PC-3 (cell line): ENCODE measurements around the gene SPEF1. TPM values are rescaled to one million over a fixed set of nuclear protein-coding genes. Genes with fewer than 3 reads are reported as not detected.
"Not testable (repeated sequence)": the region's sequence is repeated elsewhere in the genome, so short reads cannot be mapped to it uniquely, and the experiment has no call there.

Experiments
- ATAC-seq: fragments of 200-7000 bp; cut with Tn5 transposase; 2 replicates; pipeline ENCODE4 v1.9.1; 2020; ENCODE audit warnings: mild to moderate bottlenecking, moderate library complexity
- BruUV-seq: library from RNA; stranded (reverse); fragments of 400-500 nt; replicated peaks from 2 replicates; lab custom pipeline; 2021; lab: Mats Ljungman, UMichigan
- CTCF ChIA-PET: fragments of 300-600 bp; sonication (Branson Sonifier 250); formaldehyde crosslinking; loops from one replicate; lab custom pipeline; 2022; ENCODE audit warnings: antibody characterized with exemption; lab: Charles Lee
- POLR2A ChIA-PET: fragments of 300-600 bp; sonication (Branson Sonifier 250); formaldehyde crosslinking; loops from one replicate; lab custom pipeline; 2022; ENCODE audit warnings: antibody characterized with exemption; ENCODE audit not compliant: unreplicated experiment; lab: Charles Lee
- DNase-seq: peaks from one replicate; pipeline ENCODE4 v3.0.0-alpha.2; 2015
- H2AFZ ChIP-seq: fragments of 300-600 bp; sonication (generic); 2 replicates; pipeline ENCODE4 v1.6.0; 2016; ENCODE audit warnings: antibody characterized with exemption, low read length
- H3F3A ChIP-seq: fragments of 300-600 bp; sonication (generic); one replicate; pipeline ENCODE4 v1.6.0; 2017; ENCODE audit warnings: antibody characterized with exemption, low read length, control low read depth, mild to moderate bottlenecking; ENCODE audit not compliant: unreplicated experiment
- H3K27ac ChIP-seq: fragments of 300-600 bp; sonication (generic); 2 replicates; pipeline ENCODE4 v1.5.1; 2016; ENCODE audit warnings: mild to moderate bottlenecking, low read length
- H3K27me3 ChIP-seq: fragments of 300-600 bp; sonication (generic); 2 replicates; pipeline ENCODE4 v1.6.1; 2016; ENCODE audit warnings: low read length, mixed read lengths
- H3K36me3 ChIP-seq: fragments of 300-600 bp; sonication (generic); 2 replicates; pipeline ENCODE4 v1.6.1; 2016; ENCODE audit warnings: low read depth, mixed run types, low read length, mixed read lengths
- H3K4me1 ChIP-seq: fragments of 300-600 bp; sonication (generic); 2 replicates; pipeline ENCODE4 v1.5.1; 2016; ENCODE audit warnings: low read length; ENCODE audit not compliant: insufficient read depth
- H3K4me2 ChIP-seq: fragments of 300-600 bp; sonication (generic); 2 replicates; pipeline ENCODE4 v1.6.0; 2016; ENCODE audit warnings: low read length
- H3K4me3 ChIP-seq: fragments of 300-600 bp; sonication (generic); 2 replicates; pipeline ENCODE4 v1.5.1; 2016; ENCODE audit warnings: mild to moderate bottlenecking, low read length, mixed read lengths
- H3K79me2 ChIP-seq: fragments of 300-600 bp; sonication (generic); 2 replicates; pipeline ENCODE4 v1.6.1; 2017; ENCODE audit warnings: low read length, mixed read lengths
- H3K9ac ChIP-seq: fragments of 300-600 bp; sonication (generic); 2 replicates; pipeline ENCODE4 v1.6.0; 2016; ENCODE audit warnings: mild to moderate bottlenecking, low read length
- H3K9me2 ChIP-seq: fragments of 300-600 bp; sonication (generic); replicated peaks from 2 replicates; pipeline ENCODE4 v1.6.1; 2016; ENCODE audit warnings: mixed run types, low read length, mixed read lengths
- H3K9me3 ChIP-seq: fragments of 300-600 bp; sonication (generic); 2 replicates; pipeline ENCODE4 v1.6.1; 2016; ENCODE audit warnings: low read length, mixed read lengths
- H4K20me1 ChIP-seq: fragments of 300-600 bp; sonication (generic); 2 replicates; pipeline ENCODE4 v1.6.1; 2016; ENCODE audit warnings: low read length, mixed read lengths
- EZH2 ChIP-seq: fragments of 300-600 bp; sonication (generic); IDR thresholded peaks from one replicate; pipeline ENCODE4 v1.6.1; 2017; ENCODE audit warnings: antibody characterized with exemption, mild to moderate bottlenecking, low read length; ENCODE audit not compliant: unreplicated experiment
- EZH2phosphoT487 ChIP-seq: fragments of 300-600 bp; sonication (generic); IDR thresholded peaks from 2 replicates; pipeline ENCODE4 v1.6.1; 2018; ENCODE audit warnings: mild to moderate bottlenecking, antibody characterized with exemption, low read length, borderline replicate concordance
- intact Hi-C: fragments of 100-400 bp; cut with micrococcal nuclease; formaldehyde crosslinking; loops from 2 replicates; pipeline ENCODE4 v1.9.0; 2023
- total RNA-seq: library from RNA; depleted of rRNA; stranded (reverse); fragments of >200 nt; gene quantifications from 2 replicates; pipeline ENCODE4 v1.2.3, GENCODE V29; 2014
- TF ChIP-seq, protein P1 (sequence below): fragments of 300-600 bp; sonication (generic); conservative IDR thresholded peaks from 2 replicates; pipeline ENCODE4 v1.5.1; 2017; ENCODE audit warnings: antibody characterized with exemption, low read depth, mild to moderate bottlenecking, low read length

Gene SPEF1
- total RNA-seq, 1 experiment from 2014 or later, result 2.0 TPM

DNA sequence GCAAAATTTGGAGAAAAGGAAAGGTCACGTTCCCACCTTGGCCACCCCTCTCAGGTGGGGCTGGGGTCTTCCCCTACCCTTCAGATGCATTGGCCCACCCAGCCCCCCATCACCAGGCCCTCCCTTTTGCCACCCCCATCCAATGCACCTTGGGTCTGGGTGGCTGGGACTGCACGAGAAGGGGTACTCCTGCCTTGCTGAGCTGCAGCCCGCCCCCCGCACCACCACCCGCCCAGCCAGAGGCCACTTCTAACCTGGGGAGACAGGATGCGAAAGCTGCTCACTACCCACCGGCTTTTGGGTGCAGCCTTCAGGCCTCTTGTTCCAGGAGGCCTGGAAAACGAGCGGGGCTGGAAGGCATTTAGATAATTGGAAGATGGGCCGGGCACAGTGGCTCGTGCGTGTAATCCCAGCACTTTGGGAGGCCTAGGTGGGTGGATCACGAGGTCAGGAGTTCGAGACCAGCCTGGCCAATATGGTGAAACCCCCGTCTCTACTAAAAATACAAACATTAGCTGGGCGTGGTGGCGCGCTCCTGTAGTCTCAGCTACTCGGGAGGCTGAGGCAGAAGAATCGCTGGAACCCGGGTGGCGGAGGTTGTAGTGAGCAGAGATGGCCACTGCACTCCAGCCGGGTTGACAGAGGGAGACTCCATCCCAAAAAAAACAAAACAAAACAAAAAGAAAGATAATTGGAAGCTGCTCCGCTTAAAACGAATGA lies 13.6 kb upstream of the SPEF1 start:
- intact Hi-C loops, result no loop called here
- ChIA-PET CTCF (no interaction called here), POLR2A (interaction anchor here (0.6 kb wide), 1 partner anchor 118 kb away, joined by 3 read pairs; no protein-coding TSS in a partner anchor)
- DNase-seq (no peak), ATAC-seq (no peak)
- Histone ChIP-seq H3K9me3 (no peaks in the 10 kb centered on the region), H3K79me2 (peaks cover 45% of the 10 kb centered on the region), H3F3A (no peaks in the 10 kb centered on the region), H3K4me1 (peaks cover 26% of the 10 kb centered on the region), H3K9ac (peak overlapping the region; percentile 95), H3K4me2 (peak overlapping the region; percentile 78), H4K20me1 (no peaks in the 10 kb centered on the region), H2AFZ (no peak overlapping the region; the same call in 1 of the 2 replicates), H3K27ac (peak overlapping the region; percentile 79), H3K9me2 (no peaks in the 10 kb centered on the region), H3K36me3 (peaks cover 20% of the 10 kb centered on the region), H3K4me3 (peak overlapping the region; percentile 99), H3K27me3 (no peaks in the 10 kb centered on the region)
- BruUV-seq, result no TSS peak
- TF ChIP-seq, protein P1, sequence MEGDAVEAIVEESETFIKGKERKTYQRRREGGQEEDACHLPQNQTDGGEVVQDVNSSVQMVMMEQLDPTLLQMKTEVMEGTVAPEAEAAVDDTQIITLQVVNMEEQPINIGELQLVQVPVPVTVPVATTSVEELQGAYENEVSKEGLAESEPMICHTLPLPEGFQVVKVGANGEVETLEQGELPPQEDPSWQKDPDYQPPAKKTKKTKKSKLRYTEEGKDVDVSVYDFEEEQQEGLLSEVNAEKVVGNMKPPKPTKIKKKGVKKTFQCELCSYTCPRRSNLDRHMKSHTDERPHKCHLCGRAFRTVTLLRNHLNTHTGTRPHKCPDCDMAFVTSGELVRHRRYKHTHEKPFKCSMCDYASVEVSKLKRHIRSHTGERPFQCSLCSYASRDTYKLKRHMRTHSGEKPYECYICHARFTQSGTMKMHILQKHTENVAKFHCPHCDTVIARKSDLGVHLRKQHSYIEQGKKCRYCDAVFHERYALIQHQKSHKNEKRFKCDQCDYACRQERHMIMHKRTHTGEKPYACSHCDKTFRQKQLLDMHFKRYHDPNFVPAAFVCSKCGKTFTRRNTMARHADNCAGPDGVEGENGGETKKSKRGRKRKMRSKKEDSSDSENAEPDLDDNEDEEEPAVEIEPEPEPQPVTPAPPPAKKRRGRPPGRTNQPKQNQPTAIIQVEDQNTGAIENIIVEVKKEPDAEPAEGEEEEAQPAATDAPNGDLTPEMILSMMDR, result no peak
- TF ChIP-seq EZH2 (no peak), EZH2phosphoT487 (no peak)

DNA sequence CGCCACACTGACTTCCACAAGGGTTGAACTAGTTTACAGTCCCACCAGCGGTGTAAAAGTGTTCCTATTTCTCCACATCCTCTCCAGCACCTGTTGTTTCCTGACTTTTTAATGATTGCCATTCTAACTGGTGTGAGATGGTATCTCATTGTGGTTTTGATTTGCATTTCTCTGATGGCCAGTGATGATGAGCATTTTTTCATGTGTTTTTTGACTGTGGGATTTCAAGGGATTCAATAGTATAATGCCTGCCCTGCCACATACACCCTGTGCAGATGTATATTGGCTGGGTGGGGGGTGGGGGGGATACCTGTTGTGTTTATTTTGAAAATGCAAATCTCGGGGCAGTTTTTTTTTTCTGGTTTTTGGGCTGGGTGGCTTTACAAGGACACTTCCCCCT lies 12.9 kb upstream of the SPEF1 start:
- ATAC-seq, BruUV-seq: not testable (repeated sequence)

DNA sequence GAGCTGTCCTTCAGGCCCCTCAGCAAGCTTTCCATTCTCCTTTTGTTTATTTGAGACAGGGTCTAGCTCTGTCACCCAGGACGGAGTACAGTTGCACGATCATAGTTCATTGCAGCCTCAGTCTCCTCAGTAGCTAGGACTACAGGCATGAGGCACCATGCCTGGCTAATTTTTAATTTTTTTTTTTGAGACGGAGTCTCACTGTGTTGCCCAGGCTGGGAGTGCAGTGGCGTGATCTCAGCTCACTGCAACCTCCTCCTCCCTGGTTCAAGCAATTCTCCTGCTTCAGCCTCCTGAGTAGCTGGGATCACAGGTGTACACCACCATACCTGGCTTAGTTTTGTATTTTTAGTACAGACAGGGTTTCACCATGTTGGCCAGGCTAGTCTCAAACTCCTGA lies 8.0 kb upstream of the SPEF1 start:
- intact Hi-C loops, BruUV-seq, H2AFZ ChIP-seq, H3K9me3 ChIP-seq, H3F3A ChIP-seq, H3K4me2 ChIP-seq, H3K36me3 ChIP-seq, H3K9ac ChIP-seq, DNase-seq, CTCF ChIA-PET, H3K4me3 ChIP-seq, ATAC-seq, H3K27ac ChIP-seq, H3K9me2 ChIP-seq, POLR2A ChIA-PET, H3K27me3 ChIP-seq: not testable (repeated sequence)
- H3K79me2 ChIP-seq, result peaks cover 29% of the 10 kb centered on the region
- H3K4me1 ChIP-seq, result peaks cover 23% of the 10 kb centered on the region
- H4K20me1 ChIP-seq, result peaks cover 15% of the 10 kb centered on the region

More for the DNA sequence above, 12.9 kb upstream of the SPEF1 start:
- H3K9ac ChIP-seq, intact Hi-C loops, H4K20me1 ChIP-seq, H3K4me2 ChIP-seq, H3F3A ChIP-seq, H3K27ac ChIP-seq, H3K9me3 ChIP-seq, H3K4me3 ChIP-seq, H3K27me3 ChIP-seq, CTCF ChIA-PET, POLR2A ChIA-PET, DNase-seq, H3K9me2 ChIP-seq, H2AFZ ChIP-seq: not testable (repeated sequence)
- H3K36me3 ChIP-seq, result peaks cover 13% of the 10 kb centered on the region
- peaks cover 26% of the 10 kb centered on the region for H3K4me1 ChIP-seq
- H3K79me2 ChIP-seq, result peaks cover 38% of the 10 kb centered on the region
